ENCODE measurements around the gene COL4A6.
"Not testable (repeated sequence)": the region's sequence is repeated elsewhere in the genome, so short reads cannot be mapped to it uniquely, and the experiment has no call there.

COL4A6 gene

DNA sequence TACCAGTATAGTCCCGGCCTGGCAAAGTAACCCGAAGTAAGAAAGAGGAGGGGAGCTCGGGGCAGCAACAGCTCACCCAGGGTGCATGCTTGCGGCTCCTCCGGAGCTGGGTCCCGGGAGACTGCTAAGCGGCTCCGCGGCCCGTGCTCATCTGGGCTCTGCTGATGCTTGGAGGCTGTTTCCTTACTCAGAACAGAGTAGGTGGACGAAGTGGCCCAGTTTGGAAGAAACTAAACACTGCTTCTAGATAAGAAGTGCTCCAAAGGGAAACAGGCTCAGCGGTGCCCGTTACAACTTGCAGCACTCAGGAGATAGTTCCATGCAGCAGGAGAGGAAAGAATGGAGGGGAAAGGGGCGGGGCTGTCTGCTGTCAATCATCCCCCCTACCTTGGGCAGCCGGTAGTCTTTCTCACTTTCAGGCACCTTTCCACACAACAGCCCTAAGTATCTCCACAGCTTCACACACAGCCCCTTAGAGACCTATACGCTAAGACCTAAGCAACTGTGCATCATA is at the start of gene COL4A6:
Gene COL4A6 (minus strand): TSS at position 313 of the 514 bp plus-strand sequence. CDS start 226 bp downstream, at position 87.
- DNase-seq (ENCODE audit: low read depth): no peak

DNA sequence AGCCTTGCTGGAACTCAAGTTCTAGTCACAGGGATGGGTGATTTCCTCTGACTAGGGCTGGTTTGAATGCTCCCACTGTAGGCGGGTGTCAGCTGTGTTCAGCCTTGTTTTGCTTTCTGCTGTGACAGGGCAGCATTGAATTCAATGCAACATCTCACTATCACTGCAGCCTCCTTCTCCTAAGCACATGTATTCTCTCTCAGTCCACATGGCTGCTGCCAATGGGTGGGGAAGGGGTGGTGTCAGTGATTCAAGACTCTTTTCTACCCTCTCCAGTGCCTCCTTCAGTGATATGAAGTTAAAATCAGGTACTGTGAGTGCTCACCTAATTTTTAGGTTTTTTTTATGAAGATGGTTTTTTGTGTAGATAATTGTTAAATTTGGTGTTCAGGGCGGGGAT is 47.7 kb upstream of the COL4A6 start:
- DNase-seq (ENCODE audit: low read depth): no peak

DNA sequence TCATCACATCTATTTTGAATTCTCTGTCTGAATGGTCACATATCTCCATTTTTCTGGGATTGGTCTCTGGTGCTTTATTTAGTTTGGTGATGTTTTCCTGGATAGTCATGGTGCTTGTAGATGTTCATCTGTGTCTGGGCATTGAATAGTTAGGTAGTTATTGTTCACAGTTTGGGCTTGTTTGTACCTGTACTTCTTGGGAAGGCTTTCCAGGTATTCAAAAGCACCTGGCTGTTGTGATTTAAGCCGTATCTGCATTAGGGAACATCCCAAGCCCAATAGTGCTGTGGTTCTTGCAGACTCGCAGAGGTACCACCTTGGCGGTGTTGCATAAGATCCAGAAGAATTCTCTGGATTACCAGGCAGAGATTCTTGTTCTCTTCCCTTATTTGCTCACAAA is 46.0 kb upstream of the COL4A6 start:
- no peak for DNase-seq (ENCODE audit: low read depth)

DNA sequence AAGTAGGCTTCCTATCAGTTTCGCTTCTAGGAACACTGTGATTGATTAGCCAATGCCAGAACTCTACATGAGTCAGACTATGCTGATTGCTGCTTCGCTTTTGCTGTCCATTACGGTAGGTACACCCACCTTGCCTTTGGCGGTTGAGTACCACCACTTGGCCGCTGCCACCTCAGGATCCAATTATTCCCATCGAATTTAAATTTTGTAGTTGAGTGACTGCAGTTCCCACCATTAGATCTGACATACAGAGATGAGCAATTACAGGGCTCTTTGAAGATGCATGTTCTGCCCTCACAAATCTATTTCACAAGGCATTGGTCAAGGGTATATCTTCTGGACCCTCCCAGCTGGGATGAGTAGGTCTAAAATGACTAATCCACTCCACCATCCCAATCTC is 43.3 kb upstream of the COL4A6 start:
- not testable (repeated sequence) for DNase-seq (ENCODE audit: low read depth)

DNA sequence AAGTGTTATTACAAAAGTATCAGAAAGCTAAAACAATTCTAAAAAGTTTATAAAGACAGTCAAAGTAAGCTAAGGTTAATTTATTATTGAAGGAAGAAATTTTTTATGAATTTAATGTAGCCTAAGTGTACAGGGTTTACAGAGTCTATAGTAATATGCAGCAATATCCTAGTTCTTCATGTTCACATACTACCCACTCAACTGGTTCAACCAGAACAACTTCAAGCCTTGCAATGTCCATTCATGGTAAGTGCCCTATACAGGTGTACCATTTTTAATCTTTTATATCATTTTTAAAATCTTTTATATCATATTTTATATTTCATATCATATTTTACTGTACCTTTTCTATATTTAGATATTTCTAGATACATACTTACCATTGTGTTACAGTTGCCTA is 35.8 kb upstream of the COL4A6 start:
- no peak for DNase-seq (ENCODE audit: low read depth)

DNA sequence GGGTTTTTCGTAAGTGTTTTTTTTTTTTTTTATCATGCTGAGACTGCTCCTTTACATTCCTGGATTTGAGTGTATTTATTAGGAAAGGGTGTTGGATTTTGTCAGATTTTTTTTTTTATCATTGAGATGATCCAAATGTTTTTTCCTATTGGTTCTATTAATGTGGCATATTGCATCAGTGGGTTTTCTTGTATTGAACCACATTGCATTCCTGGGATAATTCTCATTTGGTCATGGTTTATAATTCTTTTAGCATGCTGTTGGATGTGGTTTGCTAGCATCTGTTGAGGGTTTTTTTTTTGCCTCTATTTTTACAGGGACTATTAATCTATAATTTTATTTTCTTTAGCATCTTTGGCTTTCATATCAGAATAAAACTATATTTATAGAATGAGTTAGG is 30.3 kb upstream of the COL4A6 start:
- no peak for DNase-seq (ENCODE audit: low read depth)

DNA sequence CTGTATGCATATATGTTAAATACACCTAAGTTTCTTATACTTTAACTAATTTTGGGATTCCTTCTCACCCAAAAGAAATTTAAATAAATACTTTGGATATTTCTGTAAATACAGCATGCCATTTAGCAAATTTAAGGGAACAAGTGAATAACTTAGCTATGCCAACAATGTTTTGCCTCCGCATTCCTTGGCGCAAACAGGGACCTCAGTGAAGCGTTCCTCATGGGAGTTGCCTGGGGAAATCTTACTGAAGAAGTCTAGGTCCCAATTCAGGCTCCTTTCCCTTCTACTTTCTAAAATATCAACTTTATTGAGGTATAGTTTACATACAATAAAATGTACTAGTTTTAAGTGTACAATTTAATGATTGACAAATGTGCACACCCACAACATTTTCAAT is 26.4 kb upstream of the COL4A6 start:
- no peak for DNase-seq (ENCODE audit: low read depth)

DNA sequence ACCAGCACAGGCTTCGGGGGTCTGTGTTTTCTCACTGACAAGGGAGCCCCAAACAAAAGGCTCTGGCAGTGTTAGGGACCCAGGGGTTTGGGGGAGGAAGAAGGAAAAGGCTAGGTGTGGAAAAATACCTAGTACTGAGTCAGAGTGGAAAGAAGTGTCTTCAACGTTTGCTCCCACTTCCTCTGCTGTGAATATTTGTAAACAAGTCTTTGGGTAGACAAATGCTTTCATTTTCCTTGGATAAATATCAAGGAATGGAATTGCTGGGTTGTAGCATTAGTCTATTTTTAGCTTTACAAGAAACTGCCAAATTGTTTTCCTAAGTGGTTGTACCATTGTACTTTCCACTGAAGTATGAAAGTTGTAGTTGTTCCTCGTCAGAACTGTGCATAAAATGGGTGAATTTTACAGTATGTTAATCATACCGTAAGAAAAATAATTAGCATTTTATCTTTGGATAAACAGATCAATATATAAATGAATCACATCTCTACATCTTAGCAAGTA is 18.8 kb upstream of the COL4A6 start:
- DNase-seq (ENCODE audit: low read depth): no peak

DNA sequence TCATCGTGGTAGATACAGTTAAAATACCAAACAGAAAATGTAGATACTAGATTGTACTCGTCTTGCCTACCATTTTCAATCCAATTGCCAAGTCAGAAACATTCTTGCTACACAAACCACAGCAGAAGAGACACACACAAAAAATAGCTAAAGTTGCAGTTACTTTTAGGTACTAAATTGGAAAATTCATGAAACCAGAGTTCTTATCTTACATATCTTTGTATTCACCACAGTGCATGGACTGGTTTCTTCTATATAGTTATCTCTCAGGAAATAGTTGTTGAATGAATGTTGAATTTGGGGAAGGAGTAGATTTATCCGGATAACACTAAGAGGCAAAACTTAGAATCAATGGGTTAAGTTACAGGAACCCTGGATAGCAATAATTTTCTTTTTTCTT is 15.6 kb upstream of the COL4A6 start:
- DNase-seq (ENCODE audit: low read depth): no peak

DNA sequence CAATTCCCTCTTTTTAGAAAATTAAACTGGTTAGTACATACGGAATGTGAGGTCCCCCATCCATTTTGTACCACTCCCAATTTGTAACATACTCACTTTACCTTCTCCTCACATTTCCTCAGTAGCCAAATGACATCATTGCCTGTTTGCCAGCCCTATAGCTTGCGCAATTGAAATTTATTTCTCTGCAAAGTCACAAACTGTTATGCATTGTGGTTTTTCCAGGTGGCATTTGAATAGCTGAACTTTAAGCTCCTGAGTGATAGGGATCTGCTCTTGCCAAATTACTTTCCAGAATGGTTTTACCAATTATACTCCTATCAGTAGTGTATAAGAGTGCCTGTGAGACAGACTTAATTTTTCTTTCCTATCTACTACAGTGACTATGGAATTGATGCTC is 9.1 kb upstream of the COL4A6 start:
- no peak for DNase-seq (ENCODE audit: low read depth)

DNA sequence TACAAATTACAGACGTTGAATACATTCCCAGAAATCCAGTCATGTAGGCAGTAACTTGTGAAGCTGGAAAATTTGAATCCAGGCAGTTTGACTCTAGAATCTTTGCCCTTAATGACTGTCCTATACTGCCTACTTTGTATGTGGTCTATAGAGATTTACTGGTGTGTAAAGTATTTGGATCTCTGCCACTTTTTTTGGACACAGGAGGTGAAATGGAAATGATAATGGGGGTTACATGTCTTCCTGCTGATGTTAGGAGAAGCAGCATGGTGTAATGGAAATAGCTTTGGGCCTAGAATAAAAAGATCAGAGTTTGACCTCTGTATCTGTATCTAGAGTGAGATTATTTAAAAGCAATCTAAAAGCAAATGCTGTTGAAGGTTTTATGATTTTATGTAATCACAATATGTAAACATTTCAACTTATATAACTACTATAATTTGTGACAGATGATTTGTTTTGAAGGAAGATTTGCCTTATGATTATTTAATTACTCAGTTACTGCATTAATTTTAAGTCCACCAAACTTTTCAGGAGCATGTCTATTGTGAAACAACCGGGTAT is 4.8 kb upstream of the COL4A6 start:
- DNase-seq (ENCODE audit: low read depth): no peak

DNA sequence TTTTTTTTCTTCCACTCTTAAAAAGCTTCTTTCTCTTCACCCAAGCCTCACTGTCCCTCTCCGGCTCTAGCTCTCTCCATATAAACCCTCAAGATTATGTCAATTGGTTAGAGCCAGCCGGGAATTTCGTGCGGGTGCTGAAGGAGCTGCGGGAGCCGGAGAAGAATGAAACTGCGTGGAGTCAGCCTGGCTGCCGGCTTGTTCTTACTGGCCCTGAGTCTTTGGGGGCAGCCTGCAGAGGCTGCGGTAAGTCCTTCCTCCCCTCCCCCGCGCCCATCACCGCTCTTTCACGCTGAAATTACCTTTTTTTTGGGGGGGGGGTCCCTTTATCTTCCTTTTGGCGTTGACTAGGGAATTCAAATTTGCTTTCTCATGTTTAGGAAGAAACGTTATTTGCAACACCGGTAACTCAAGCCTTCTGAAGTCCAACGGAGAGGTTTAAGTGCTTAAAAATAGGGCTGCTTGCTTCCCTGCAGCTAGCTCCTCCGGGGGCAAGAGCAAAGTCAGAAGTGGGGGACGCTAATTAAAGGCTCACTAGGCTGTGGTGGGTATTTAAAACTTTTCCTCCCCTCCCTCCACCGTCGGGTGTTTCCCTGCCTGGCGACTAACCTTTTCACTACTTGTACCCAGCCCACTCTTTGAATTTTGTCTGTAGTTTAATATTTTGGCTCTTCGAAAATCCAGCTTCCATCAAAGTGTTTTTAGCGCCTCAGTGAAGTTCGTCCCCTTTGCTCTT is 1.9 kb upstream of the COL4A6 start:
- no peak for DNase-seq (ENCODE audit: low read depth)

DNA sequence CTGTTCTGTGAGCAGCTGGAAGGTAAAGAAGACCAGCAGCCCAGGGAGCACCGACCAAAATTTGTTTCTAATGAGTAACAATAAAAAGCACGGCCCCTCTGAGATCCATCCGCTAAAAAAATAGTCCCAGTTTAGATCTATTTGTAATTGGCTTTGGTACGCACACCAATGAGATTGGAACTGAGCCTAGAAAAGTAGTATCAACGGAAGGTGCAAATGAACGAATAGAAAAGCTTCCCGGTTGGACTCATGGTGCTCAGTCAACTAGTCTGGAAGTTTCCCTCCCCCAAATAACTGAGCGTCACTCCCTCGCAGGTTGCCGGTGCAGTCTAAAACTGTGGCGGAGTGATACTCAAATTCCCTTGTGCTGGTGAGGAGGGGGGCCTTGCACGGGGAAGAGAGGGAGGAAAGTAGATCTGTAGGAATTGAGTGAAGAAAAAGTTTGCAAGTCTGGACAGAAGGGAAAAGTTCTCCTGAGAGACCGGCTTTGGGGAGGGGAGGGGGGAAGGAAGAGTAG is 1.3 kb upstream of the COL4A6 start, which contains the start of gene COL4A5:
Gene COL4A5 (plus strand): TSS at position 413 of the 517 bp plus-strand sequence. CDS start 288 bp downstream, outside the sequence.
- no peak for DNase-seq (ENCODE audit: low read depth)

DNA sequence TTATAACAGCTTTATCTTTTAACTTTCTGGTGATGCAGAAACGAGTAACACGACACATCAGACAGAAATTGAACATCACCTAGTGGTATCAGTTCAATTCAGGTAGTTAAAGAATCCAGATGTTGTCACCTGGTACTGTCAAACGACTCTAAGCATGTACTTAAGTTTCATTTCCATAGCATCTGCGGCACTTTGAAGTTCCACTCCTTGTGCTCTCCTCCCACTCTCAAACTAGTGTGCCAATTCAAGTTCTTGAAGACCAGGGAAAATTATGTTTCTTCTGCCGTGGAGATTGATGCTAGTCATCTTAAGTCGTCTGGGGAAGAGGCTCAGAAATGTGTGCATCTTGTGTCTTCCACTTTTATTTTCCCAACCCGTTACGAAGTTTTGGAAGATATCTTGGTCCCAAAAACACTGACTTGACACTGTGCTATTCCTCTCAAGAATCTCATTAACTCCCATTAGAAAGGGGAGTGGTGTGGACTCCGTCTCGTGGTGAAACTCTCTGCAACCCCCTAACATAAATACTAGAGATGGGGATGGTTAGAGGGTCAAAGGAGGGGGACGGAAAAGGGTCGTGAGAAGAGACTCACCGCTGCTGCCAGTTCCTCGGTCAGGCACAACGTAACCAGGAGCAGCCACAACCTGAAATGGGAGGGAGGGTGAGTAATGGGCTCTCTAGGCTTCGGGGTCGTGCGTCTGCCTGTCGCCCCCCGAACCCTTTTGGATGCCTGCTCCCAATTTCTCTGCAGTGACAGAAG is 693 bp downstream of the COL4A6 start:
- DNase-seq (ENCODE audit: low read depth): no peak

DNA sequence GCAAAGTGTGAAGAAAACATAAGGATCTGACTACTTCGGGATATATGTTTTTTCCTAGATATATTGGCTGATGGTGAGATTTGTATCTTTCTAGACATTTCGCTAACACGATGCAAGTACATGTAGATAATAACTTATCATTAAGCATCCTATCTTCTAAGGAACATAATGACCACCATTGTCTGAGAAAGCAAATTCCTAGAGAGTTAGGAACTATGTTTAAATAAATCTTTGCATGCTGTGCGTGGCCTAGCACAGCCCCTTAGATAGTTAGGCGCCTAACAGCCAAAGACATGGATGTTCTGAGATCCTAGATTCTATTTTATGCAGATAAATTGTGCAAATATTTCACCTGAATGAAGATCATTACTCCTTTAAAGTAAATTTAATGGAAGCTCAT is 3.0 kb downstream of the COL4A6 start:
- DNase-seq (ENCODE audit: low read depth): no peak

DNA sequence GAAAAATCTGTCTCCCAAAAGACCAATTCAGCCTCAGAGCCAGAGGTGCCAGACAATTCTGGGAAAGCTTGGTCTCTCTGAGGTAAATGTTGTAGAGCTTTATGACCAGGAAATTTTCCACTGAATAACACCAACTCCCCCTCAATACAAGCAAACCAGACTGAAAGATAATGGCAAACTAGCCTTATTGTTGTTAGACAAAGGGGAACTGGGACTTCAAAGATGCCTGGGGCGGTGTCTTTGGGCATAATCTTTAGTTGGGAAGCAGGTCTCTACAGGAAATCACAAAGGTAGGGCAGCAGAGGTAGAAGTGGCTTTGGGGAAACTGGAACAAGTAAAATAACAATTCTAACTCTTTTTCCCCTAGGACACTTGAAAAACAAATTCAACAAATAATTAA is 12.0 kb downstream of the COL4A6 start:
- DNase-seq (ENCODE audit: low read depth): no peak

DNA sequence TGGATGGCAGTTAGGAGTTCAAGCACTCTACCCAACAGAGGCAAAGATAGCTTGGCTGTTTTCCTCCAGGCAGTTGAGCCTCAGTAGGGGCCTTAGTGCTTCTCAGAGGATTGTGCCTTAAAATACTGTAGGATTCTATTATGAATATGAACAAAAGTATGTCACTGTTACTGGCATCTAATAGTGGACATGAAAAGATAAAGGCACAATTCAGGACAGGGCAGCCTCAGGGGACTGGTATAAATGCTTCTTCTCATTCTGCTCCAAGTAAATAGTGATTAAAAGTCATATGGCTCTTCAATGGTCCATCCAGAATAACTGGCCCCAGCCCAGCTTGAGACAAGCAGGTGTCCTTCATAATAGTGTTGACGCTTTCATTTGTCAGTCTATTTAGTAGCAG is 17.7 kb downstream of the COL4A6 start:
- no peak for DNase-seq (ENCODE audit: low read depth)

DNA sequence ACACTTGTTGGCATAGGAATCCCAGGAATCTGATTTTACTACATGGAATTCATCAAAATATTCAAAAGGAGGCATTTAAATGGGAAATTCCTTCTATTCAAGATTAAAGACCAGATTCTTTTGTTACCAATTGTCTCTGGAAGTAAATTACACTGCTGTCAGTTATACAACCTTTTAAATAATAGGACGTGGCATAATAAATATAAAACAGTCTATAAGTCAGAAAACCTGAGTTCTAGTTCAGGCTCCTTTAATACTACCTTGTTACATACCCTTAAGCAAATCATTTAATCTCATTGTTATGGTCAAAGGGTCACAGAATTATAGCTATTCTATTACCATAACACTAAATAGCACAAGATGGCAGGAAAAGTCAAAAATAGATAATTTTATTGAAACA is 18.8 kb downstream of the COL4A6 start:
- DNase-seq (ENCODE audit: low read depth): no peak

DNA sequence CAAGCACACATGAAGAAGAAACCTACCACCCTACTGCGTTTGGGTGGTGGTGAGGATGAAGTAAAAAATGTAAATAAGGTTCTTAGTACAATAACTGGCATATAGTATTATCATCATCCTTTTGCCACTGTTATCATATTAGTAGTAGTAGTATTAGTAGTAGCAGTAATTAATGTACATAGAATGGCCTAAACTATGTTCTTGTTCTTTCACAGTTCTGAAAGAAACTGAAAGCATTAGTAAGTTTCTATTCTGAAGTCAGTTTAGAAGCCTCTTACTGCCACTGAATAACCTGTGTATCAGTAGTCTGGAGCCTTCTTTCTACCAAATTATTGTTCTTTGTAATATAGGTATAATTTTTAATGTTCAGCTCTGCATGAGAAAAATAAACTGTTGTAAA is 21.0 kb downstream of the COL4A6 start:
- DNase-seq (ENCODE audit: low read depth): no peak

DNA sequence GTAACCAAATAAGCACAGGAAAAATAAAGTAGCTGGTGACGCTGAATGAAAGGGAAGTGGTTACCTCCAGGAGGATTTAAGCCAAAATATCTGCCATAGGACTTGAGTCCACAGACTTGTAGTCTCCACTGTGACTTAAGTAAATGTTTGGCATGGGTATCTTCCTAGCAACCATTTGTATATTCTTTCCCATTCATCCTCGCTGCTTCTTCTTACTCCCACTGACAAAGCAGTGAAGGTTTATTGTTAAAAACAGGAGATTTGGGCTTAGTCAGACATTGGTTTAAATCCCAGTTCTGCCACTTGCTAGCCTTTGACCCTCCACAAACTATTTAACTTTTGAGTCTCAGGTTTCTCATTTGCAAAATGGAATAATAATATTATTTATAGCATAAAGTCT is 22.3 kb downstream of the COL4A6 start:
- no peak for DNase-seq (ENCODE audit: low read depth)

DNA sequence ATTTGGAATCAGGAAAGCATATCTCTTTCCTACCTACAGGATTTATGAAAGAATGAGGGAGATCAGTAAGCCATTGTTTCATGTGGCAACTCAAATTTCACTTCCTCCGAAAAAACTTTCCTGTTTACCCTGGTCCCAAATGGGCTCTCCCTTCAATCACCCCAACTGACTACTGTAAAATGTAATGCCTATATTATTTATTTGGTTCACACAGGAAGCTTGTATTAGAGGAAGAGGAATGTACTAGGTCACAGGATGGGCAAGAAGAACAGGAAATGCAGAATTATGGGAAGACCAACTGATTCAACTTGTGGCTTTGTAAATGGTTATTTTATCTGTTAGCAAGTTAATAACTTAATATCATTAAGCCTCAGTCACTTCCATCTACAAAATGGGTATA is 23.1 kb downstream of the COL4A6 start:
- no peak for DNase-seq (ENCODE audit: low read depth)

DNA sequence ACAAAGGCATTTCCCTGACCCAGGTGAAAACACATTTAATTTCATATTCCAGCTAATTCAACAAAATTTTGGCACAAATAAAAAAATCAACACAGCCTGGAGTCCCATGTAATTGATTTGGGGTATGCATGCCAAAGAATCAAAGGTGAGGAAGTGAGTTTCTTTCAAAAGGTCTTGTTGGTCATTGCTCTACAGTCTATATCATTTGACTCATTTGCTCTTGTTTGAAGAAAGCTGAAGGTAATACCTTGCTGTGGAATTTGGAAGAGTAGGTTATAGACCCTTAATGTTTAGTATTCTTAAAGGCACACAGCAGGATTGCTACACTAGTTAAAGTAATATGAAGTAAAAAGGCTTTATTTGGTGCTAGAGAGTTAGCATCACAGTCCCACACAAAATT is 25.4 kb downstream of the COL4A6 start:
- DNase-seq (ENCODE audit: low read depth): no peak

Data from activated T-cell treated with anti-CD3 and anti-CD28 coated beads for 1 hour (primary cell).